T-helper 2 cell treated with Interferon-gamma antibody and Interleukin-4, amounts not matched to agents 5 μg/mL and 100 μg/mL, for 36 hours (primary cell): Measurements from ENCODE around the gene OR5K3.

Experiments used
- DNase-seq: peaks from one replicate; pipeline ENCODE4 v3.0.0; 2021; ENCODE audit warnings: low spot score
- H3K27ac Mint-ChIP-seq: one replicate; pipeline ENCODE4 v1.8.0; 2021; ENCODE audit warnings: mild to moderate bottlenecking, mixed read lengths
- H3K27me3 Mint-ChIP-seq: one replicate; pipeline ENCODE4 v1.8.0; 2021; ENCODE audit warnings: low read depth, mixed read lengths
- H3K36me3 Mint-ChIP-seq: one replicate; pipeline ENCODE4 v1.8.0; 2021; ENCODE audit warnings: low read depth, mixed read lengths
- H3K4me1 Mint-ChIP-seq: one replicate; pipeline ENCODE4 v1.8.0; 2021; ENCODE audit warnings: low read depth, mixed read lengths
- H3K4me3 Mint-ChIP-seq: one replicate; pipeline ENCODE4 v1.8.0; 2022; ENCODE audit warnings: mild to moderate bottlenecking, moderate library complexity, mixed read lengths
- H3K9me3 Mint-ChIP-seq: one replicate; pipeline ENCODE4 v1.8.0; 2021; ENCODE audit warnings: mixed read lengths

The OR5K3 gene, protein sequence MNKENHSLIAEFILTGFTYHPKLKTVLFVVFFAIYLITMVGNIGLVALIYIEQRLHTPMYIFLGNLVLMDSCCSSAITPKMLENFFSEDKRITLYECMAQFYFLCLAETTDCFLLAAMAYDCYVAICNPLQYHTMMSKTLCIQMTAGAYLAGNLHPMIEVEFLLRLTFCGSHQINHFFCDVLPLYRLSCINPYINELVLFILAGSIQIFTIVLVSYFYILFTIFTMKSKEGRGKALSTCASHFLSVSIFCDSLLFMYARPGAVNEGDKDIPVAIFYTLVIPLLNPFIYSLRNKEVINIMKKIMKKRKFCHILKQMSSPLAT

DNA sequence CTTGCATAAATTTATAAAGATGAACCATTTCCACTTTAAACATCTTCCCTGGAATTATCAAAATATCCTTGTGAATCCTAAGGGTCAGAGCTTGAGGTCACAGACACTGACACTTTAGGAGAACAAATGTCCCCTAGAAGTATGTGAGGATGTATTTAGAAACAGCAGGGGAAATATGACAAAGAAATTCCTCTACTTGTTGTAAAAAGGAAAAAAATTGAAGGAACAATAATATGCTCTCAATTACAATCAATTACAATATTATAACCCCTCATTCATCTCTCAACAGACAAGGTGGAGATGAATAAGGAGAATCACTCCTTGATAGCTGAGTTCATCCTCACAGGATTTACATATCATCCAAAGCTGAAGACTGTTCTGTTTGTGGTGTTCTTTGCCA lies at the start of gene OR5K3:
Gene OR5K3, plus strand, starts transcription at position 301 of the 400 bp plus-strand sequence. Its CDS starts 0 bp downstream, at position 301.
- DNase-seq, result no peak
- Mint-ChIP-seq H3K9me3 (no peaks in the 10 kb centered on the region), H3K36me3 (no peaks in the 10 kb centered on the region), H3K27ac (no peak within 1 kb of the TSS), H3K4me3 (no peak within 1 kb of the TSS), H3K27me3 (peaks cover 43% of the 10 kb centered on the region), H3K4me1 (no peaks in the 10 kb centered on the region)

DNA sequence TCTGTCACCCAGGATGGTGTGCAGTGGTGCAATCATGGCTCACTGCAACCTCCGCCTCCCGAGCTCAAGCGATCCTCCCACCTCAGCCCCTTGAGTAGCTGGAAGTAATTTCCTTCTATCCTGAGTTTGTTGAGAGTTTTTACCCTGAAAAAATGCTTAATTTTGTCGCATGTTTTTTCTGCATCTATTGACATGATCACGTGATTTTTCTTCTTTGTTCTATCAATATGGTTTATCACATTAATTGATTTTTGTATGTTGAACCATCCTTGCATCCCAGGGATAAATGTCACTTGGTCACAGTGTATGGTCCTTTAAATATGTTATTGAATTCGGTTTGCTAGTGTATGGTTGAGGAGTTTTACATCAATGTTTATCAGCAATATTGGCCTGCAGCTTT lies 48.7 kb upstream of the OR5K3 start:
- H3K4me1 Mint-ChIP-seq, result peaks cover 12% of the 10 kb centered on the region
- H3K27ac Mint-ChIP-seq, result no peak overlapping the region
- peaks cover 4% of the 10 kb centered on the region for H3K9me3 Mint-ChIP-seq
- no peaks in the 10 kb centered on the region for H3K36me3 Mint-ChIP-seq
- peaks cover 59% of the 10 kb centered on the region for H3K27me3 Mint-ChIP-seq
- no peak for DNase-seq
- no peak overlapping the region for H3K4me3 Mint-ChIP-seq

DNA sequence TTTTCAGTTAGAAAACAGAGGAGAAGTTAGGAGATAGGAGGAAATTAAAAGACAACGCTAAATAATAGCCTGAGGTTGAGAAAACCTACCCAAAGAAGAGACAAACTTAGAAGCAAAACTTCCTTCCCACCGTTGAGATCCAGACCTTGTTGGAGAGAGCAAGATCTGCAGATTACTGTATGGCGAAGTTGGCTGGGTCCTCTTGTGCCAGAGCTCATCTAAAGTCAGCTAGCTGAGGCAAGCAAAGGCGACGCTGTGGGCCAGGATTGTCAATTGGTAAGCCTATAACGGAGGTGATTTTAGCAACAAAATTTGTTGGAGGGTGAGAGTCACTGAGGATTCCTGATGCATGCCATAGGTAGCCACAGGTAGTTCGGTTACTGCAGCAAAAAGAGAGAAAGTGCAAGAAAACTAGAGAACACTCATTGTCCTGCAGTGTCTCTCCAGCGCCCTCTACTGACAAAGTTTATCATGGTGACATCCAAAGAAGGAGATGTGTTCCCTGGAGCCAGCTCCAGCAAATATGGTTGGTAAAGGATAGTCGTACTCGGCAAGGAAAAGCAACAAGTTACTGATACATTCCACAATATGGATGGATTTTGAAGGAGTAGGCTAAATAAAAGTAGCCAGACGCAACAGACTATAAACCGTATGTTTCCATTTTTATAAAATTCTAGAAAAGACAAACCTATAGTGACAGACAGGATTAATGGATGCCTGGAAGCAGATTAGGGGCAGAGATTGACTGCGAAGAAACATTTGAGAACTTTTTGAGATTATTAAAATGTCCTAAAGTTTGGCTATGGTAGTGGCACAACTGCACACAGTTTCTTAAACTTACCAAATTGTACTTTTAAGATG lies 46.6 kb upstream of the OR5K3 start:
- peaks cover 12% of the 10 kb centered on the region for H3K4me1 Mint-ChIP-seq
- H3K27ac Mint-ChIP-seq, result no peak overlapping the region
- H3K4me3 Mint-ChIP-seq, result no peak overlapping the region
- DNase-seq, result peak; percentile 31
- H3K27me3 Mint-ChIP-seq, result peaks cover 58% of the 10 kb centered on the region
- peaks cover 4% of the 10 kb centered on the region for H3K9me3 Mint-ChIP-seq
- H3K36me3 Mint-ChIP-seq, result no peaks in the 10 kb centered on the region

DNA sequence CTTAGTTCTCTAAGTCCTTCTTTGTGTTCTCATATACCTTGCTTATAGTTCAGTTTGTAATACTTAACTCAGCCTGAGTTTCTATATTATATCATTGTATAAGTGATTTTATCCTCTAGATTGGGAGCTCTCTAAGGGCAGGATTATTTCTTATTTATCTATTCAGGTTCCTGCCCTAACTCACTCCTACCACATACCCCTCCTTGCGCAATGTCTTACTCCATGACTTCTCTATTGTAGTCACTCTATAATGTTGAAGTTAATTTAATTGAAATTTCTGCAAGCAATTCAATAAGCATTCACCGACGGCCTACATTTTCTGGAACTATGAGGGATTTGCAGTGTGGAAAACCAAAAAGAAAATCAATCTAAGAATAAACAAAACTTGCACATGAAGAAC lies 40.4 kb upstream of the OR5K3 start:
- no peak for DNase-seq
- Mint-ChIP-seq H3K27ac (no peak overlapping the region), H3K4me1 (peaks cover 10% of the 10 kb centered on the region), H3K4me3 (no peak overlapping the region), H3K36me3 (no peaks in the 10 kb centered on the region), H3K9me3 (peaks cover 3% of the 10 kb centered on the region), H3K27me3 (peaks cover 42% of the 10 kb centered on the region)

DNA sequence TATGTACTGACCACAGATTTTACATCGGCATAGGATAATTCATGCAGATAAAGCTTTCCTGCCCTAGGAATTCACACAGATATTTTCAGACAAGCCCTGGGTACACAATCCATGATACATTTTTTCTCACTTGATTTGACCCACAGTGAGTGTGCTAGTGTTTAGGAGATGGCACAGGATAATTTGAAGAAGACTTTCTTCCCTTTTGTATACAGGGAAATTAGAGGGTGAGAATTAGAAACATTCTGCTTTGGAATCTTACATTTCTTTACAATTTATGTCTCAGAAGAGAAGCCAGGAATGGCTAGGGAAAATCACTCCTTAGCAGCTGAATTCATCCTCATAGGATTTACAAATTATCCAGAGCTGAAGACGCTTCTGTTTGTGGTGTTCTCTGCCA lies 36.9 kb upstream of the OR5K3 start, which contains the start of gene OR5K4:
Gene OR5K4, plus strand, starts transcription at position 301 of the 400 bp plus-strand sequence. Its CDS starts 0 bp downstream, at position 301.
- H3K36me3 Mint-ChIP-seq, result no peaks in the 10 kb centered on the region
- H3K9me3 Mint-ChIP-seq, result peaks cover 6% of the 10 kb centered on the region
- H3K4me1 Mint-ChIP-seq, result peaks cover 6% of the 10 kb centered on the region
- no peak within 1 kb of the TSS for H3K4me3 Mint-ChIP-seq
- no peak for DNase-seq
- H3K27me3 Mint-ChIP-seq, result peaks cover 30% of the 10 kb centered on the region
- no peak within 1 kb of the TSS for H3K27ac Mint-ChIP-seq

DNA sequence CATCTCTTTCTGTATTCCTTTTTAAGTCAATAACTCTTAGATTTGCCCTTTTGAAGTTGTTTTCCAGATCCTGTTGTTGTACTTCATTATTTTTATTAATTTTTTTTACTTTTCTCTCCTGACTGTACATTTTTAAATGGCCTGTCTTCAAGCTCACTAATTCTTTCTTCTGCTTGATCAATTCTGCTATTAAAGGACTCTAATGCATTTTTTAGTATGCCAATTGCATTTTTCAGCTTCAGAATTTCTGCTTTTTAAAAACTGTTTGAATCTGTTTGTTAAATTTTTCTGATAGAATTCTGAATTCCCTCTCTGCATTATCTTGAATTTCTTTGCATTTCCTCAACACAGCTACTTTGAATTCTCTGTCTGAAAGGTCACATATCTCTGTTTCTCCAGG lies 31.2 kb upstream of the OR5K3 start:
- H3K9me3 Mint-ChIP-seq, result peaks cover 26% of the 10 kb centered on the region
- H3K36me3 Mint-ChIP-seq, result peaks cover 2% of the 10 kb centered on the region
- H3K4me1 Mint-ChIP-seq, result no peaks in the 10 kb centered on the region
- no peak for DNase-seq
- no peak overlapping the region for H3K27ac Mint-ChIP-seq
- H3K4me3 Mint-ChIP-seq, result no peak overlapping the region
- H3K27me3 Mint-ChIP-seq, result peaks cover 16% of the 10 kb centered on the region

DNA sequence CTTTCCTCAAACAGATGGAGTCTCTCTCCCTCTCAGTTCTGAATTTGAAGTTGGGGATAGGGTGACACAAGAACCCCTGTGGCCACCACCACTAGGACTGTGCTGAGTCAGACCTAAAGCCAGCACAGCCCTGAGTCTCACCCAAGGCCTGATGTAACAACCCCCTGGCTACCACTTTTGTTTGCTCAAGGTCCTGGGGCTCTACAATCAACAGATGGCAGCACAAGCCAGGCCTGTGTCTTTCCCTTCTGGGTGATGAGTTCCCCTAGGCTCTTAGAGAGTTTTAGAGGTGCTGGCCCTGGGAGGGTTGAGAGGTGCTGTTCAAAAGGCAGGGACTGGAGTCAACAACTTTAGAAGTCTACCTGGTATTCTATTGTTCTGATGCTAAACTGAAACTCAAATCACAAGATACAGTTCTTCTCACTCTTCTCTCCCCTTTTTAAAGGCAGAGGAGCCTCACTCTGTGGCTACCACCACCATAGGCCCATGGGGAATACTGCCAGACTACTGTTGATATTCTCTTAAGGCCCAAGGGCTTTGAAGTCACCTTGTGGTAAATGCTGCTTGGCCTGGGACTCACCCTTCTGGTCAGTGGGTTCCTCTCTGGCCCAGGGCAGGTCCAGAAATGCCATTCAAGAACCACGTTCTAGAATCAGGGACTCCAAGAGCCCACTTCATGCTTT lies 30.3 kb upstream of the OR5K3 start:
- peaks cover 2% of the 10 kb centered on the region for H3K36me3 Mint-ChIP-seq
- H3K27ac Mint-ChIP-seq, result no peak overlapping the region
- no peak overlapping the region for H3K4me3 Mint-ChIP-seq
- H3K9me3 Mint-ChIP-seq, result peaks cover 26% of the 10 kb centered on the region
- peaks cover 11% of the 10 kb centered on the region for H3K27me3 Mint-ChIP-seq
- H3K4me1 Mint-ChIP-seq, result no peaks in the 10 kb centered on the region
- no peak for DNase-seq

- DNase-seq, result no peak
- H3K36me3 Mint-ChIP-seq, result peaks cover 4% of the 10 kb centered on the region
- H3K4me1 Mint-ChIP-seq, result no peaks in the 10 kb centered on the region
- no peak overlapping the region for H3K4me3 Mint-ChIP-seq
- H3K9me3 Mint-ChIP-seq, result peaks cover 26% of the 10 kb centered on the region
- no peak overlapping the region for H3K27ac Mint-ChIP-seq
- H3K27me3 Mint-ChIP-seq, result peaks cover 13% of the 10 kb centered on the region
These were observed 29.8 kb upstream of the OR5K3 start for GRCh38 chr3:98360681-98361080.

GRCh38 chr3:98361289-98361688 lies 29.2 kb upstream of the OR5K3 start:
- DNase-seq, result no peak
- Mint-ChIP-seq H3K4me3 (no peak overlapping the region), H3K36me3 (peaks cover 4% of the 10 kb centered on the region), H3K27me3 (peaks cover 13% of the 10 kb centered on the region), H3K4me1 (no peaks in the 10 kb centered on the region), H3K27ac (no peak overlapping the region), H3K9me3 (peaks cover 26% of the 10 kb centered on the region)

- H3K9me3 Mint-ChIP-seq, result no peaks in the 10 kb centered on the region
- no peak overlapping the region for H3K4me3 Mint-ChIP-seq
- H3K27ac Mint-ChIP-seq, result no peak overlapping the region
- DNase-seq, result no peak
- H3K4me1 Mint-ChIP-seq, result no peaks in the 10 kb centered on the region
- peaks cover 19% of the 10 kb centered on the region for H3K27me3 Mint-ChIP-seq
- H3K36me3 Mint-ChIP-seq, result peaks cover 2% of the 10 kb centered on the region
These were observed 22.8 kb upstream of the OR5K3 start for GRCh38 chr3:98367464-98368246.

GRCh38 chr3:98371186-98371585 lies 19.3 kb upstream of the OR5K3 start:
- H3K27ac Mint-ChIP-seq, result no peak overlapping the region
- H3K36me3 Mint-ChIP-seq, result no peaks in the 10 kb centered on the region
- no peaks in the 10 kb centered on the region for H3K4me1 Mint-ChIP-seq

GRCh38 chr3:98371853-98372252 lies 18.6 kb upstream of the OR5K3 start:
- H3K9me3 Mint-ChIP-seq, result no peaks in the 10 kb centered on the region
- no peak overlapping the region for H3K27ac Mint-ChIP-seq
- no peak for DNase-seq
- H3K27me3 Mint-ChIP-seq, result peaks cover 27% of the 10 kb centered on the region
- no peaks in the 10 kb centered on the region for H3K4me1 Mint-ChIP-seq
- no peak overlapping the region for H3K4me3 Mint-ChIP-seq
- no peaks in the 10 kb centered on the region for H3K36me3 Mint-ChIP-seq

More at GRCh38 chr3:98371186-98371585, 19.3 kb upstream of the OR5K3 start:
- H3K9me3 Mint-ChIP-seq, result no peaks in the 10 kb centered on the region
- peaks cover 27% of the 10 kb centered on the region for H3K27me3 Mint-ChIP-seq
- no peak overlapping the region for H3K4me3 Mint-ChIP-seq
- no peak for DNase-seq

DNA sequence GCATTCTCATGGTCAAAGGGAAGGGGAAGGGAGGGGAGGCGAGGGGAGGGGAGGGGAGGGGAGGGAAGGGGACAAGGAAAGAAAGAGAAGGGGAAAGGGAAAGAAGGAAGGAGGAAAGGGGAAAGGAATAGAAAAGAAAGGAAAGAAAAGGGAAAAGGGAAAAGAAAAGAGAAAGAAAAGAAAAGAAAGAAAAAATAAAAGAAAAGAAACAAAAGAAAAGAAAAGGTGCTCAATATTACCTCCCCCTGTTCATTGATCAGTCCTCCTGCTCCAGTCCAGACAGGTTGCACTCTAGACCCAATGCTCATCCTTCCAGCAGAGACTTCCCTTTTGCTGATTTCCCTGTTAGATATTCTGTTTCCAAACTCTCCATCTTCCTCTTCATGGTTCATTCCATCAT lies 18.0 kb upstream of the OR5K3 start:
- Mint-ChIP-seq H3K36me3 (no peaks in the 10 kb centered on the region), H3K9me3 (no peaks in the 10 kb centered on the region), H3K27ac (no peak overlapping the region), H3K4me3 (no peak overlapping the region), H3K4me1 (no peaks in the 10 kb centered on the region), H3K27me3 (peaks cover 32% of the 10 kb centered on the region)
- DNase-seq, result no peak
